Stimulated activated CD8-positive, alpha-beta memory T cell treated with anti-CD3 and anti-CD28 coated beads, Interleukin-15, amount 100 ng/mL, for 4 hours (primary cell): ENCODE measurements around the gene PNMA6E.

Experiments used
- DNase-seq, 2 donors: peaks; one replicate each; pipeline ENCODE4 v3.0.0-alpha.2; 2020; ENCODE audit warnings: low read depth in 2 of 2

The PNMA6E gene

GRCh38 chrX:153353416-153353815, 47.7 kb downstream of the PNMA6E start:
- no peak for DNase-seq

GRCh38 chrX:153352858-153353257, 48.3 kb downstream of the PNMA6E start:
- no peak for DNase-seq

DNA sequence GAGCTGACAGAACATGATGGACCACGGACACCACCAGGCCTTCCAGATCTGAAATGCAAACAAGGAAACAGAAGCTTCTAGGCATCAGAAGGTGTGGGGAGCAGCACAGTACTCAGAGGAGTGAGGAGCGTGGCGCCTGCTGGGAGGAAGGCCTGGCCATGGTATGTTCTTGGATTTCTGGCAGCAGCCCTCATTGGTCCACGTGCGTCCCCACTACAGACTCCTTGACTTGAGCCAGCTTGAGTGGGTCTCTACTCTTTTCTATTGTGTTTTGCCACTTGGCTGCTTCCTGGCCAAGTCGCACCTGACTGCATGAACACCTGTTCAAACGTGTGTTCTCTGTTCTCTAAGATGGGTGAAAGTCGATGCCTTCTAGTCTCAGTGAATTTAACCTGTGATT, 49.2 kb downstream of the PNMA6E start:
- DNase-seq = no peak

DNA sequence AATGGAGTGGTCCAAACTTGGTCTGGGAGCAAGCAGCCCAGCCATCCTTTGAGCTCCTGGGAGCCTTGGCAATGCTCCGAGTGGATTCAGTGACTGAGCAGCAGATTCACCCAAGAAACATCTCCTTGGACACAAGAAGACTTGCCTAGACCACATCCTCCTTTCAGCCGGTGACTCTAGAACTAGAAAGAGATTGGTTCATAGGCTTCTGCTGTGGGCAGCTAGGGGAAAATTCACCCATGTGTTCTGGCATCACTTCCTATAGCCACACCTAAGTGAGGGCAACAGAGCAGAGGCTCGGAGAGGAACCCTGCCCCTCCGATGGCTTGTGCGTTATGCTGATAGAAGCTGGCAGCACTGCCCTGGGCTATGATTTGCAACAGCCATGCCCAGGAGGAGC, 51.2 kb downstream of the PNMA6E start:
- no peak for DNase-seq

GRCh38 chrX:153348421-153348820, 52.7 kb downstream of the PNMA6E start:
- DNase-seq = no peak

GRCh38 chrX:153347530-153347929, 53.6 kb downstream of the PNMA6E start:
- DNase-seq = no peak
